ENCODE data around the gene ZNF516.

GRCh38 chr18:76404345-76404831, 90.7 kb downstream of the ZNF516 start:
- TF ChIP-seq POLR2AphosphoS5 (IDR thresholded peaks at IDR 0.05), result no peak
- no peak for TF ChIP-seq CTCF (IDR thresholded peaks at IDR 0.05)
